Measurements from ENCODE around the gene PLA2G4F.

- TF ChIP-seq CTCF (IDR thresholded peaks at IDR 0.05 in 8 of 11, conservative IDR thresholded peaks at IDR 0.05 in 3 of 11) (no peak), POLR2A (IDR thresholded peaks at IDR 0.05) (no peak), POLR2AphosphoS5 (IDR thresholded peaks at IDR 0.05) (no peak)
Observed at GRCh38 chr15:42203891-42204290, 47.5 kb upstream of the PLA2G4F start.
